ENCODE results near the gene GPR141.

- TF ChIP-seq EZH2 (IDR thresholded peaks at IDR 0.05; ENCODE audit: borderline replicate concordance, low read length) (no peak), CTCF (IDR thresholded peaks at IDR 0.05; ENCODE audit: low read length) (no peak)
These were observed 82.4 kb downstream of the GPR141 start for GRCh38 chr7:37765872-37766525.

All from OCI-LY1 (cell line).